Progenitor cell of endocrine pancreas (in vitro differentiated cells): Measurements from ENCODE around the gene TIMMDC1. TPM values are rescaled to one million over a fixed set of nuclear protein-coding genes. Genes with fewer than 3 reads are reported as not detected.

Source experiments
- DNase-seq: peaks from one replicate; pipeline ENCODE4 v3.0.0; 2021; ENCODE audit warnings: low spot score; ENCODE audit not compliant: unreplicated experiment
- H3K27ac Mint-ChIP-seq: 2 replicates; pipeline ENCODE4 v1.8.0; 2021; ENCODE audit warnings: mild to moderate bottlenecking, moderate library complexity, mixed read lengths
- H3K27me3 Mint-ChIP-seq: 2 replicates; pipeline ENCODE4 v1.8.0; 2021; ENCODE audit warnings: mixed read lengths
- H3K36me3 Mint-ChIP-seq: 2 replicates; pipeline ENCODE4 v1.8.0; 2022; ENCODE audit warnings: mixed read lengths; ENCODE audit not compliant: insufficient read depth
- H3K4me1 Mint-ChIP-seq: 2 replicates; pipeline ENCODE4 v1.8.0; 2021; ENCODE audit warnings: low read depth, mixed read lengths
- H3K4me3 Mint-ChIP-seq: 2 replicates; pipeline ENCODE4 v1.8.0; 2021; ENCODE audit warnings: low read depth, mild to moderate bottlenecking, moderate library complexity, mixed read lengths
- H3K9me3 Mint-ChIP-seq: 2 replicates; pipeline ENCODE4 v1.8.0; 2021; ENCODE audit warnings: low read depth, mixed read lengths
- CTCF ChIP-seq: fragments of 200-600 bp; sonication (generic); IDR thresholded peaks from one replicate; pipeline ENCODE4 v1.5.0; 2021; ENCODE audit warnings: antibody characterized with exemption, mild to moderate bottlenecking; ENCODE audit not compliant: unreplicated experiment
- total RNA-seq: library from RNA; stranded (reverse); gene quantifications from 2 replicates; pipeline ENCODE4 v1.2.1, GENCODE V29; 2021

The TIMMDC1 gene
- total RNA-seq, 1 donor from 2014 or later = 91.1 TPM

- Mint-ChIP-seq H3K4me3 (no peak overlapping the region), H3K4me1 (no peaks in the 10 kb centered on the region), H3K36me3 (no peaks in the 10 kb centered on the region), H3K27ac (no peak overlapping the region), H3K27me3 (peaks cover 5% of the 10 kb centered on the region), H3K9me3 (peaks cover 4% of the 10 kb centered on the region)
- TF ChIP-seq CTCF = no peak
- DNase-seq = no peak
Observed at GRCh38 chr3:119569156-119569555, 70.8 kb downstream of the TIMMDC1 start.

GRCh38 chr3:119570229-119570628 is 71.9 kb downstream of the TIMMDC1 start:
- H3K27me3 Mint-ChIP-seq = peaks cover 5% of the 10 kb centered on the region
- no peaks in the 10 kb centered on the region for H3K36me3 Mint-ChIP-seq
- H3K4me3 Mint-ChIP-seq = no peak overlapping the region
- no peak overlapping the region for H3K27ac Mint-ChIP-seq
- H3K9me3 Mint-ChIP-seq = peaks cover 4% of the 10 kb centered on the region
- no peak for DNase-seq
- no peaks in the 10 kb centered on the region for H3K4me1 Mint-ChIP-seq
- no peak for TF ChIP-seq CTCF

- peaks cover 4% of the 10 kb centered on the region for H3K9me3 Mint-ChIP-seq
- no peaks in the 10 kb centered on the region for H3K36me3 Mint-ChIP-seq
- no peak overlapping the region for H3K27ac Mint-ChIP-seq
- no peaks in the 10 kb centered on the region for H3K4me1 Mint-ChIP-seq
- no peak for DNase-seq
- no peak for TF ChIP-seq CTCF
- H3K4me3 Mint-ChIP-seq = no peak overlapping the region
- peaks cover 5% of the 10 kb centered on the region for H3K27me3 Mint-ChIP-seq
Observed at GRCh38 chr3:119571230-119571629, 72.9 kb downstream of the TIMMDC1 start.

- DNase-seq = no peak
- H3K4me3 Mint-ChIP-seq = no peak overlapping the region
- H3K9me3 Mint-ChIP-seq = peaks cover 4% of the 10 kb centered on the region
- H3K36me3 Mint-ChIP-seq = no peaks in the 10 kb centered on the region
- peaks cover 5% of the 10 kb centered on the region for H3K27me3 Mint-ChIP-seq
- no peaks in the 10 kb centered on the region for H3K4me1 Mint-ChIP-seq
- H3K27ac Mint-ChIP-seq = no peak overlapping the region
- TF ChIP-seq CTCF = no peak
Observed at GRCh38 chr3:119571688-119572087, 73.3 kb downstream of the TIMMDC1 start.

Other genes with a start within 250 kb of the TIMMDC1 start
- gene ARHGAP31, start 204.2 kb upstream of the TIMMDC1 start, total RNA-seq = 0.84 and 1.4 TPM in 2 replicates
- gene TMEM39A, start 34.9 kb upstream of the TIMMDC1 start, total RNA-seq = 48.3 and 51.6 TPM in 2 replicates
- 25.5 and 26.9 TPM in 2 replicates for gene POGLUT1, start 29.6 kb upstream of the TIMMDC1 start, total RNA-seq
- 0.20 and 0.24 TPM in 2 replicates for gene CD80, start 61.1 kb downstream of the TIMMDC1 start, total RNA-seq
- 3.4 and 3.7 TPM in 2 replicates for gene ADPRH, start 80.9 kb downstream of the TIMMDC1 start, total RNA-seq
- 0.18 TPM in 1 of 2 replicates, not detected in the other for gene PLA1A, start 99.3 kb downstream of the TIMMDC1 start, total RNA-seq
- 2.9 and 3.8 TPM in 2 replicates for gene POPDC2, start 162.0 kb downstream of the TIMMDC1 start, total RNA-seq
- gene COX17, start 178.9 kb downstream of the TIMMDC1 start, total RNA-seq = 29.9 and 35.4 TPM in 2 replicates
- 63.0 and 75.0 TPM in 2 replicates for gene CFAP91, start 204.5 kb downstream of the TIMMDC1 start, total RNA-seq